ENCODE measurements around the gene MRPL21.

DNA sequence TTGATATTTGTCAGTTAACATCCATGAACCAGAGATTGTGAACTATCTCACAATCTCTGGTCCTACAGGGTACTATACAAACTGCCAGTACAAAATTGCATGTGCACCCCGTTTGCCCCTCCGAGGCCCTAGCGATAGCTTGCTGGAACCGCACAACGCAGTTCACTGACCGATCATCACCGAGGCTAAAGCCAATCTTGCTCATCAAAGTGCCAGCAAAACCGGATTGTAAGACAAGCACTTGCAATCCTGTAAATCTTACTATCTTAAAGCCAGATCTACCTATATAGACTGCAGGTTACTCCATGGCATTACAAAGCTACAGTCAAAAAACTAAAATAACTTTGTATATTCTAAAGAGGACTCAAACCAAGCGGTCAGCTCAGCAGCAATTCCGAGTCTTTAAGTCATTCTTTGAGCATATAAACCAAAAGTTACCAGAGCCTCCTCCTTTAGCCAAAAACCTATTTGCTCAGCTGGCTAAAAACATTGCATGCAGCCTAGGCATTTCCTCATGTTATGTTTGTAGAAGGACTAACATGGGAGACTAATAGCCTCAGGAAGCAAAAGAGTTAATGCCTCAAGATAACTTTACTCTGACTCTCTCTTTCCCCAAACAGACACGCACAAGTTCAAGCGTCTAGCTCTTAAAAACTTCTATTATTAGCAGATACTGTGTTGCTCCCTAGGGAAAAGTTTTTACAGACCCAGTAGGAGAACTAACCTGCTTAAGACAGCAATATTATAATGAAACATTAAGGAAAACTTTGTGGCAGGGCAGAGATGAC is 31.2 kb downstream of the MRPL21 start:
- no peak for TF ChIP-seq EP300 (IDR thresholded peaks at IDR 0.05)
- TF ChIP-seq, protein P1, sequence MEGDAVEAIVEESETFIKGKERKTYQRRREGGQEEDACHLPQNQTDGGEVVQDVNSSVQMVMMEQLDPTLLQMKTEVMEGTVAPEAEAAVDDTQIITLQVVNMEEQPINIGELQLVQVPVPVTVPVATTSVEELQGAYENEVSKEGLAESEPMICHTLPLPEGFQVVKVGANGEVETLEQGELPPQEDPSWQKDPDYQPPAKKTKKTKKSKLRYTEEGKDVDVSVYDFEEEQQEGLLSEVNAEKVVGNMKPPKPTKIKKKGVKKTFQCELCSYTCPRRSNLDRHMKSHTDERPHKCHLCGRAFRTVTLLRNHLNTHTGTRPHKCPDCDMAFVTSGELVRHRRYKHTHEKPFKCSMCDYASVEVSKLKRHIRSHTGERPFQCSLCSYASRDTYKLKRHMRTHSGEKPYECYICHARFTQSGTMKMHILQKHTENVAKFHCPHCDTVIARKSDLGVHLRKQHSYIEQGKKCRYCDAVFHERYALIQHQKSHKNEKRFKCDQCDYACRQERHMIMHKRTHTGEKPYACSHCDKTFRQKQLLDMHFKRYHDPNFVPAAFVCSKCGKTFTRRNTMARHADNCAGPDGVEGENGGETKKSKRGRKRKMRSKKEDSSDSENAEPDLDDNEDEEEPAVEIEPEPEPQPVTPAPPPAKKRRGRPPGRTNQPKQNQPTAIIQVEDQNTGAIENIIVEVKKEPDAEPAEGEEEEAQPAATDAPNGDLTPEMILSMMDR (IDR thresholded peaks at IDR 0.05): no peak
- no peak for TF ChIP-seq POLR2A (IDR thresholded peaks at IDR 0.05)

Measured in upper lobe of left lung (tissue), 4 donors.